HG02973 (cell line): ENCODE data around the gene AGO3.
"Not testable (repeated sequence)": the region's sequence is repeated elsewhere in the genome, so short reads cannot be mapped to it uniquely, and the experiment has no call there.

Source experiments
- ATAC-seq: cut with Tn5 transposase; IDR thresholded peaks from one replicate; pipeline ENCODE4 v1.9.1; 2021; ENCODE audit warnings: moderate library complexity; ENCODE audit not compliant: unreplicated experiment

The AGO3 gene

GRCh38 chr1:36006941-36007500, 76.1 kb downstream of the AGO3 start:
- no peak for ATAC-seq

DNA sequence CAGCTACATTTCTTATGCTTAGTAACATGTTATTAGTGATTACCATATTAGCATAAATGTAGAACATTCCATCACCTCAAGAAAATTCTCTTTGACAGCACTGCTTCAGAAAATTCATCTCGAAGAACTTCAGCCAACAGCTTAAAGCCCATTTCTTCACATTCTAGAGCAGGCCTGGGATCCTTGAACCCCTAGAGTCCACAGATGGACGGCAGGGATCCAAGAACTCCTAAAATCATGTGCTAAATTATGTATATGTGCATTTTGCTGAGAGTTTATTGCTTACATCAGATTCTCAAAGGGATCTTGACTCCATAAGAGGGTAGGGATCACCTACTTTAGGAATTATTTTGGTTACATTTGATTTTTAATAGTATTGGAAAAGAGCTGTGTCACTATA, 76.8 kb downstream of the AGO3 start:
- ATAC-seq: no peak

DNA sequence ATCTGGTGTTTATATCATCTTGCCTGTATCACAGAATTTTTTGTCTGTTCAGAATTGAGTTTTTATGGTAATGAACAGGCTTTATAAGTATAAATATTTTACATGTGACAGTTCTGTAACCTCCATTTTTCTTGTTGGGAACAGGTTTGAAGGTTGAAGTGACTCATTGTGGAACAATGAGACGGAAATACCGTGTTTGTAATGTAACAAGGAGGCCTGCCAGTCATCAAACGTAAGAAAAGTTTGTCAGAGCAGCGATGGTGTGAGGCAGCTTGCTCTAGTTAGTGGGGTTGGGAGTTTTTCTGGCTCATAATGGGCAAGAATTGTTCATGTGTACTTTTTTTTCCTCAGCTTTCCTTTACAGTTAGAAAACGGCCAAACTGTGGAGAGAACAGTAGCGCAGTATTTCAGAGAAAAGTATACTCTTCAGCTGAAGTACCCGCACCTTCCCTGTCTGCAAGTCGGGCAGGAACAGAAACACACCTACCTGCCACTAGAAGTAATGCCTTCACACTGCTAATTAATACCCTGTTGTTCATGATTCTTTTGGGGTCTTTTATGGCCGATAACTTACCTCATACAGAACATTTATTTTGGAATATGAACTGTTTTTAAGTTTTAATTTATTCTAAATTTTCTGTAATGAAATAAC, 77.8 kb downstream of the AGO3 start:
- no peak for ATAC-seq

GRCh38 chr1:36014722-36015220, 83.9 kb downstream of the AGO3 start:
- no peak for ATAC-seq

DNA sequence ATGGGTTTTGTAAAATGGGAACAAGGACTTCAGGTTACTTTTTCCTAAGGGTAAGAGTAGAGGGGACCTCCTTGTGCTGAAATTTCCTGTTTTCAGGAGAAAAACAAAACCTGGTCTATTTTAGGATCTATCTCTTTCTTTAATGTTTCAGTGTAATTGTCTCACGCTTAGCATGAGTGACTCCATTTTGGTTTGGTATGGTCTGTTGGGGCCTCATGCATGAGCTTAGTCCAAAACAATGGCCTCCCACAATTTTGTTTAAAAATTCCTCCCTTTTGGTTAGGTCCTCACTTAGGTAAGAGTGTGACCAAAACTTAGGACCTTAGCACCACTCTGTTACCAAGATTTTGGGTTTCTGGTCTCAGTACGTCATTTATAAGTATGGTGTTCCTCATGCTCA, 85.8 kb downstream of the AGO3 start:
- no peak for ATAC-seq

DNA sequence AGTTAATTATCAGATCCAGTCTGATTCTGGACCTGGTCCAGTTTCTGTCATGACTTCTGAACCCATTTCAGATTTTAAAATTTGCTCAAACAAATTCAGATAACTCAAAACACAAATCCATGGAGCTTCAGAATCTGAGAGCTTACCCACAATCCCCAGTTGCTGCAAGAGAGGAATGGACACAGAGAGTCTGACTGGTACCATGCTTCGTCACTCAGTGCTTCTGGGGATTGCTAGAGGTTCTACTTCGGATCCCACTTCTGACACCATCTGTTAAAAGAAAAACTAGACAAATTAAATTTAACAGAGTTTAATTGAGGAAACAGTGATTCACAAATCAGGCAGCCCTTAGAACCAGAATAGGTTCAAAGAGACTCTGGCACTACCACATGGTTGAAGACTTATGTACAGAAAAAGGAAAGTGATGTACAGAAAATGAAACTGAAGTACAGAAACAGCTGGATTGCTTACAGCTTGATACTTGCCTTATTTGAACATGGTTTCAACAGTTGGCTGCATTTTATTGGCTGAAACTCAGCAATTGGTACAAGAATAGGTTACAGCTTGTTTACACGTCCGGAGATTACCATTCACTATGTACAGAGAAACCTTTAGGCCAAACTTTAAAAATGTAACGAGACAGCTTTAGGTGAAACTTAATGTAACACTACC, 92.3 kb downstream of the AGO3 start:
- ATAC-seq: peak; percentile 77

GRCh38 chr1:36024024-36024423, 93.1 kb downstream of the AGO3 start:
- ATAC-seq: not testable (repeated sequence)

DNA sequence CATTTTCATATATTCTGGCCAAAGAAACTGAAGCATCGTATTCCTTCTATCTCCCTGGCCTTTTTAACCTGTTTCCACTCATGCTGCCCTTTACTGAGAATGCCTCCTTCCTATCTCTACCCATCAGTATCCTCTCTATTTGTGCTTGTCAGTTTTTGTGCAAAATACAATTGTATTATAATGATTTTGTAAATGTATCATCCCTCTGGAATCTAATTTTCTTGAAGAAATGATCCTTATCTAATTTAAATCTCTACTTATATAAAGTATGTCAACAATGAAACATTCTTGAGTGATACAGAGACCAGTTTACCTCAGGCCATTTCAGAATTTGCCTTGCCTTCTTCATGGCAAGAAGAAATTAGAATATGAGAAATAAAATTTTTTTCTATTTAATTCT, 93.9 kb downstream of the AGO3 start:
- no peak for ATAC-seq

DNA sequence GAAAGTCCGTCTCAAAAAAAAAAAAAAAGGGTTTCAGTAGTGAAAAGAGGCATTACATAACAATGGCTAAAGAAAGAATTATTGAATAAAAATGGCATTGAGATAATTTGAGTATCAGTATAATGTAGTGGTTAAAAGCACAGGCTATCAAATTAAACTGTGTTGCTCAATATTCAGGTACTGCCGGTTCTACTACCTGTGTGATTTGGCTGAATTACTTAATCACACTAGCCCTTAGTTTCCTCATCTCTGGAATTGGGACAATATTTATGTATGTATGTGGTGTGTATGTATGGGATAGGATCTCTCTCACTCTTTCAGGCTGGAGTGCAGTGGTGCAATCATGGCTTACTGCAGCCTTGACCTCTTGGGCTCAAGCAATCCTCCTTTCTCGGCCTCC, 96.9 kb downstream of the AGO3 start:
- ATAC-seq: no peak

DNA sequence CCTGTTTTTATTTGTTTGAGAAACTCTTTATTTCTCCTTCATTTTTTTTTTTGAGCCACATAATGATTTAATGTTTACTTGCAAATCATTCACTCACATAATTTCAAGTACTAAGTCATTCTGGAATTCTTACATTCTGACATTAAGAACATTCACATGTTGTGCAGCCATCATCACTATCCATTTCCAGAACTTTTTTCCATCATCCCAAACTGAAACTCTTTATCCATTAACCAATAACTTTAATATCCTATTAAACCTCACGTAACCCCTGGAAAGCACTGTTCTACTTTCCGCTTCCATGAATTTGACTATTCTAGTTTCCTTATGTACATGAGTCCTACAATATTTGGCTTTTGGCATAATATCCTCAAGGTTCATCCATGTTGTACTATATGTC, 100.5 kb downstream of the AGO3 start:
- ATAC-seq: no peak

- no peak for ATAC-seq
Measured at GRCh38 chr1:36034692-36035091, 103.8 kb downstream of the AGO3 start.

DNA sequence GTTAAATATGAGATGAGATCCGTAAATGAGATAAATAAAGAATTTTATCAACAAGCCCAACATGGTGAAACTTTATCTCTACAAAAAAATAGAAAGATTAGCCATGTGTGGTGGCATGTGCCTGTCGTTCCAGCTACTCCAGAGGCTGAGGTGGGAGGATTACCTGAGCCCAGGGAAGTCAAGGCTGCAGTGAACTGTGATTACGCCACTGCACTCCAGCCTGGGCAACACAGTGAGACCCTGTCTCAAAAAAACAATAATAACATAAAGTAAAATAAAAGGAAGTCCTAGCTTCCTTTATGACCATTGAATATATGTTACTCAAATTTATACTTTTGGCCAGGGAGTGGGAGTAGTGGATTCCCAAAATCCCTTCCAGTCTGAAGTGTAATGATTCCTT, 104.2 kb downstream of the AGO3 start:
- no peak for ATAC-seq

- no peak for ATAC-seq
Measured at GRCh38 chr1:36040238-36040637, 109.3 kb downstream of the AGO3 start.

- no peak for ATAC-seq
Measured at GRCh38 chr1:36051821-36052220, 120.9 kb downstream of the AGO3 start.

GRCh38 chr1:36053978-36054377, 123.1 kb downstream of the AGO3 start:
- ATAC-seq: no peak

- ATAC-seq: no peak
Measured at GRCh38 chr1:36055706-36056105, 124.8 kb downstream of the AGO3 start.

- no peak for ATAC-seq
Measured at GRCh38 chr1:36062315-36062714, 131.4 kb downstream of the AGO3 start.

- ATAC-seq: no peak
Measured at GRCh38 chr1:36067871-36068270, 137.0 kb downstream of the AGO3 start.

GRCh38 chr1:36068866-36069265, 138.0 kb downstream of the AGO3 start:
- no peak for ATAC-seq

DNA sequence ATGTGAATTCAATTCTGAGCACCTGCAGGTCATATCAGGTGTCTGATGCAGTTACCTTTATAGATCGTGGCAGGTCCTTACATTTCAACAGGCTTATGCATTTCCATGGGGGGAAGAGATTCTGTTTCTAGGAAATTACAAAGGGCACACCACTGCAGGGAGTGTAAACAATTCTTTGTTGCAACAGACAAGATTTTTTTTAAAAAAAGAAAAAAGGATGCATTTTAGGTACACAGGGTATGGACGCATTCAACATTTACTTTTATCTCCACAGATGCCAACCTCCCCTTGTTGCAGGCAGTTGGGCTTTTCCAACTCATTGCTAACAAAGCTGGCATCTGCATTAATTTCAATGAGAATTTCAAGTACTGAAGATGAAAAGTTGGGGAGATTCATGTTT, 139.4 kb downstream of the AGO3 start:
- ATAC-seq: no peak

- no peak for ATAC-seq
Measured at GRCh38 chr1:36076979-36077573, 146.2 kb downstream of the AGO3 start.

- ATAC-seq: no peak
Measured at GRCh38 chr1:36080236-36080635, 149.3 kb downstream of the AGO3 start.
